ENCODE results near the gene ACACA. TPM values are rescaled to one million over a fixed set of nuclear protein-coding genes. Genes with fewer than 3 reads are reported as not detected.

ACACA gene
- total and polyA plus RNA-seq, 2 donors (not counting 3 experiments of a cell fraction or from before 2014, with no cell fraction given): 55.3 to 124 TPM

DNA sequence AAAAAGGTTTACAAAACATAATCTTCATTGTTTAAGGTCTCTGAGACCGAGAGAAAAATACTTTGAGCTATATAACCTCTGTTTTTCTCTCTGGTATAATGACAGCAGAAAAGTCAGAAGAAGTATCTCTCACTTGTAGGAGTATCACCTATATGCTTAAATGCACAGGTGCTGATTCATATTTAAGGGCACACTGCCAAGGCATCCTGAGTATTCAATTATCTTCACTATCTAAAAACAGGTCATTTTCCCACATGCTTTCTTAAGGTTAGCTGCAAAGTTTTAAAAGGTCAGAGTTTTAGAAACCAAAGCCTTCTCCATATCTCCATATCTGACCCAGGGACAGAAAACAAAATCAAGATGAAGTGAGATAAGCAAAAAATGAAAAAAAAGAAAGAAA, 130.2 kb downstream of the ACACA start:
- Histone ChIP-seq H3K27ac (ENCODE audit: insufficient read depth, low read depth, low read length) (no peak overlapping the region), H3K4me2 (ENCODE audit: insufficient read depth, low read length) (no peak overlapping the region), H3K4me1 (ENCODE audit: control insufficient read depth, extremely low read depth, insufficient read depth, low read length) (peaks cover 5% of the 10 kb centered on the region), H3K9ac (replicated peaks; ENCODE audit: extremely low read depth, insufficient read depth, low read length) (no peak overlapping the region), H3K36me3 (ENCODE audit: control insufficient read depth in 2 of 2, extremely low read depth in 1 of 2, insufficient read depth in 2 of 2, low read length in 2 of 2) (peaks cover 0 to 23% of the 10 kb centered on the region in 2 experiments), H4K20me1 (replicated peaks; ENCODE audit: control insufficient read depth, extremely low read depth, insufficient read depth, low read length) (no peaks in the 10 kb centered on the region), H3K79me2 (ENCODE audit: control insufficient read depth, insufficient read depth, low read length) (peaks cover 2% of the 10 kb centered on the region), H3K9me1 (replicated peaks; ENCODE audit: control insufficient read depth, extremely low read depth, insufficient read depth, low read length) (no peaks in the 10 kb centered on the region), H3K9me3 (replicated peaks; ENCODE audit: control insufficient read depth, insufficient read depth, low read length) (no peaks in the 10 kb centered on the region), H3K4me3 (replicated peaks in 1 of 3; ENCODE audit: insufficient read depth in 1 of 3, low read depth in 1 of 3, low read length in 3 of 3) (no peak overlapping the region), H2AFZ (ENCODE audit: low read depth, low read length) (no peak overlapping the region), H3K27me3 (ENCODE audit: control insufficient read depth in 2 of 2, insufficient read depth in 2 of 2, low read length in 2 of 2) (no peaks in the 10 kb centered on the region)
- no peak for FAIRE-seq
- DNase-seq (ENCODE audit: low read depth, low spot score): no peak
- TF ChIP-seq MYC (IDR thresholded peaks at IDR 0.05; ENCODE audit: low read depth, low read length) (no peak), POLR2A (IDR thresholded peaks at IDR 0.05; ENCODE audit: low read depth, low read length) (no peak), EZH2 (IDR thresholded peaks at IDR 0.05; ENCODE audit: borderline replicate concordance, low read depth, low read length, severe bottlenecking) (no peak), FOS (IDR thresholded peaks at IDR 0.05; ENCODE audit: borderline replicate concordance, insufficient read depth, low read length) (no peak), GATA2 (IDR thresholded peaks at IDR 0.05; ENCODE audit: insufficient read depth, insufficient read length, low read depth, low read length) (no peak), JUN (IDR thresholded peaks at IDR 0.05; ENCODE audit: borderline replicate concordance, insufficient read depth, insufficient read length, low read depth) (no peak), POLR2AphosphoS5 (IDR thresholded peaks at IDR 0.05; ENCODE audit: insufficient read depth, low read depth, low read length) (no peak)
- TF ChIP-seq, protein P1, sequence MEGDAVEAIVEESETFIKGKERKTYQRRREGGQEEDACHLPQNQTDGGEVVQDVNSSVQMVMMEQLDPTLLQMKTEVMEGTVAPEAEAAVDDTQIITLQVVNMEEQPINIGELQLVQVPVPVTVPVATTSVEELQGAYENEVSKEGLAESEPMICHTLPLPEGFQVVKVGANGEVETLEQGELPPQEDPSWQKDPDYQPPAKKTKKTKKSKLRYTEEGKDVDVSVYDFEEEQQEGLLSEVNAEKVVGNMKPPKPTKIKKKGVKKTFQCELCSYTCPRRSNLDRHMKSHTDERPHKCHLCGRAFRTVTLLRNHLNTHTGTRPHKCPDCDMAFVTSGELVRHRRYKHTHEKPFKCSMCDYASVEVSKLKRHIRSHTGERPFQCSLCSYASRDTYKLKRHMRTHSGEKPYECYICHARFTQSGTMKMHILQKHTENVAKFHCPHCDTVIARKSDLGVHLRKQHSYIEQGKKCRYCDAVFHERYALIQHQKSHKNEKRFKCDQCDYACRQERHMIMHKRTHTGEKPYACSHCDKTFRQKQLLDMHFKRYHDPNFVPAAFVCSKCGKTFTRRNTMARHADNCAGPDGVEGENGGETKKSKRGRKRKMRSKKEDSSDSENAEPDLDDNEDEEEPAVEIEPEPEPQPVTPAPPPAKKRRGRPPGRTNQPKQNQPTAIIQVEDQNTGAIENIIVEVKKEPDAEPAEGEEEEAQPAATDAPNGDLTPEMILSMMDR (IDR thresholded peaks at IDR 0.05; ENCODE audit: extremely low read depth in 1 of 2, insufficient read depth in 1 of 2, low read depth in 1 of 2, low read length in 2 of 2): no peak
- TF ChIP-seq, protein P2, sequence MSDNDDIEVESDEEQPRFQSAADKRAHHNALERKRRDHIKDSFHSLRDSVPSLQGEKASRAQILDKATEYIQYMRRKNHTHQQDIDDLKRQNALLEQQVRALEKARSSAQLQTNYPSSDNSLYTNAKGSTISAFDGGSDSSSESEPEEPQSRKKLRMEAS (IDR thresholded peaks at IDR 0.05; ENCODE audit: insufficient read depth, insufficient read length): no peak
- dilution Hi-C loops (cut with MboI; ENCODE audit: extremely low pct_ligation_motif_present, low sequenced_read_pairs): no loop called here
- intact Hi-C loops (cut with micrococcal nuclease): no loop called here
- ChIA-PET POLR2A (no interaction called here), CTCF (interaction anchor here (0.9 to 2.2 kb wide), 5 partner anchors 8 to 97 kb away, joined by 3 to 8 read pairs (median 3); no protein-coding TSS in a partner anchor)
- no TSS peak for BruUV-seq (replicated peaks)

Data from endothelial cell of umbilical vein (primary cell).